HTR-8/SVneo (cell line): ENCODE data around the gene TMEM125.

Experiments
- DNase-seq: peaks from one replicate; pipeline ENCODE4 v3.0.0; 2011; ENCODE audit warnings: low spot score, mixed read lengths; ENCODE audit not compliant: insufficient read length
- FAIRE-seq: peaks from 2 replicates; lab custom pipeline; 2011; peaks lifted over from hg19 to GRCh38; lab: Jason Lieb, UNC

The TMEM125 gene

DNA sequence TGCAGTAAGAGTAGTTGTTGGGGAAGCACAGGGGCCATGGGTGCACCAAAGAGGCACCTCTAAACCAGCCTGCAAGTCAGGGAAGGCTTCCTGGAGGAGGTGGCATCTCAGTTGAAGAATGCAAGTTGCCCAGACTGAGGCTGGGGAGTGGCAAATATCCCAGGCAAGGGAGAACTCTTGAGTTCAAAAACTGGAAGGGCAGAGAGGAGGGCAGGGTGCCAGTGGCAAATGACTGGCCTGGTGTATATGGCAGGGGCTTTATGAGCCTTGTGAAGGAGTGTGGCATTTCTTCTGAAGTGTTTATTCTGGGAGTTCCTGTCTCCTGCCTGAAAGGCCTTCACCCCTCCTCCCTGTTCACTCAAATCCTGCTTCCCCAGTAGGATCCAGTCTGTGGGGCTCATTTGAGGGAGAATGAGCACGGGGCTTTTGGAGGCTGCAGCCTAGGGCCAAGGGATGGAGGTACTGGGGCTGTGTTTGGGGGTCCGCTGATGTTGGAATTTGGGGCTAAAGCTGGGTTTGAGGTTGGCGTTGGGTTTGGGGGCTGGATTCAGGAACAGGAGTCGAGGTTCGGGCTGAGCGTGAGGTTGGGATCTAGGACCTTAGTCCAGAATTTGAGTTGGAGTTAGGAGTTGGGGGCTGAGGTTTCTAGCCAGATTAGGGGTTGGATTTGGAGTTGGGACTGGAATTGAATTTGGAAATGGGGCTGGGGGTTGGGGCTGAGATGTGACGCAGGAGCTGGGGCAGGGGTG, at the start of gene TMEM125:
TSS of gene TMEM125 (plus strand) at position 357 of the 749 bp plus-strand sequence. CDS start 2,740 bp downstream, outside the sequence.
- DNase-seq, result no peak
- FAIRE-seq, result no peak

DNA sequence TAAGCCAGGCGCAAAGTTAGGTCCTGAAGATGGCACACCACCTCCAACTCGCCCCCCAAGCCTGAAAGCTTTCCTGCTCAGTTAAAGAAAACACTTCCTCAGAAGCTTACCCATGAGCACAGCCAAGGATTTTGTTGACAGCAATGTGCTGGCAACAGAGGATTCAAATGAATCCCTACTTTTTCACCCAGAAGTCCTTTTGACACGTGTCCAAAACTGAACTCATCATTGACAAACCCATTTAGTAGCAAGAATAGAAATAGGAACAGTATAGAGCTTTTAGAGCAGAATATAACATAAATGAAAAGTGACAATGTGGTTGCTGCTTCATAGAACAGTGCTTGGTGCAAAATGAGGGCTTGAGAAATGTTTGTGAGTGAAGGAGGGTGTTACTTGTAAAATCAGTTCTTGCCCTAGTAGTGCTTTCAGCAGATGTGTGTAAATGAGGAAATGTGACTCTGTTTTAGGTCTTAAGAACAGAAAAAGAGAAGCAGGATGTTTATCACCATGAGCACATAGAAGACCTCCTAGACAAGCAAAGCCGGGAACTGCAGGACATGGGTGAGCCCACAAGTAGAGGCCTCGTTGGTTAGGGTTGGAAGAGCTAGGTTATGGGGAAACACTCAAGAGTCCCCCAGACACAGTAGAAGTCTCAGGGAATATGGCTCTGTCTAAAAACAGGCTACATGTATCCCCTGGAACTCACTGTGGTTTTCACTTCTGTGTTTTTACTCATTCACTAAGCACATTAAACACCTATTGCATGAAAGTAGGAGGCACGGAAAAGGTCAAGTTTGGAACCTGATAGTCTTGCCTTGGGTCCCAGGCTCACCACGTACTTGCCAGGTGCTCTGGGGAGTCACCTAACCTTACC, 48.6 kb upstream of the TMEM125 start:
- DNase-seq (no peak), FAIRE-seq (no peak)

DNA sequence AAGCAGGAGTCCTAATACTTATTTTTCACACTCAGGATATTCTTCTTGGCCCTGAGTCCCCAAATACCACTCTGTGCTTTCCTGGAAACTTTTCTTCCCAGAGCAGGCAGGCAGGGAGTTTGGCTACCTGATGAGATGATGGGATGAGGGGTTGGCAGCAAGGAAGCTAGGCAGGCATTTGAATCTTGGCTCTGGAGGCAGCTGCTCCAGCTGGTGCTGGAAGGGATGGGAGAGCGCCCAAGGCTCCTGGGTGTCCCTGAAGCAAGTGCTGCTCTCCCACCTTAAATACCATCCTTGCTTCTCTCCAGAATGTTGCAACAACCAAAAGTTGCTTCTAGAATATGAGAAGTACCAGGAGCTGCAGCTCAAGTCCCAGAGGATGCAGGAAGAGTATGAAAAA, 48.0 kb upstream of the TMEM125 start:
- DNase-seq, result no peak
- FAIRE-seq, result no peak

DNA sequence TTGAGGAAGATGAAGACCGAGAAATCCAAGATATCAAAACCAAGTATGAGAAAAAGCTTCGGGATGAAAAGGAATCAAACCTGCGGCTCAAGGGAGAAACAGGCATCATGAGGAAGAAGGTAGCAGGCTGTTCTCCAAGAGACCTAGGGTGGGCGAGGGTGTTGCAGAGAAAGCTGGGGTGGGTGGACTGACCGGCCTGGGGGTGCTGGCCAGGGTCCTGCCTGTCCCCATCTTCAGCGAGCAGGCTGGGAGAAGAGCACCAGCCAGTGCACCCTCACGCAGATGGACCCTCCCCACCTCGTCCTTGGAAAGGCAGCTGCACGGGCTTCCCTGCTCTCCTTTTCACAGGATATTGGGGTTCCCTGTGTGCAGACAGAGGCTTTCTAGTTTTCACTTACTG, 46.9 kb upstream of the TMEM125 start:
- DNase-seq (no peak), FAIRE-seq (no peak)

DNA sequence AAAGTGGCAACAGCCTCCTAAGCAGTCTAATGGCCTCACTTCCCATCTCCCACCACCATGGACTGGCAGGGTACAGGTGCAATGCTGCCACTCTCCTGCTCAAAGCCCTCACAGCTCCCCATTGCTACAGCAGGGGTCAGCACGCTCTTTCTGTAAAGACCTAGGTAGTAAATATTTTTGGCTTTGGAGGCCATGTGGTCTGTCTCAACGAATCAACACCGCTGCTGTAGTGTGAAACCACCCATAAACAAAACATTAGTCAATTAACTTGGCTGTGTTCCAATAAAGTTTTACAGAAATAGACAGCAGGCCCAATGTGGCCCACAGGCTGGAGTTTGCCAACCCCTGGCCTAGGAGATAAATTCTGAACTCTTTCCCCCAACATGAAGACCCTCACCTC, 44.6 kb upstream of the TMEM125 start:
- DNase-seq (no peak), FAIRE-seq (no peak)

DNA sequence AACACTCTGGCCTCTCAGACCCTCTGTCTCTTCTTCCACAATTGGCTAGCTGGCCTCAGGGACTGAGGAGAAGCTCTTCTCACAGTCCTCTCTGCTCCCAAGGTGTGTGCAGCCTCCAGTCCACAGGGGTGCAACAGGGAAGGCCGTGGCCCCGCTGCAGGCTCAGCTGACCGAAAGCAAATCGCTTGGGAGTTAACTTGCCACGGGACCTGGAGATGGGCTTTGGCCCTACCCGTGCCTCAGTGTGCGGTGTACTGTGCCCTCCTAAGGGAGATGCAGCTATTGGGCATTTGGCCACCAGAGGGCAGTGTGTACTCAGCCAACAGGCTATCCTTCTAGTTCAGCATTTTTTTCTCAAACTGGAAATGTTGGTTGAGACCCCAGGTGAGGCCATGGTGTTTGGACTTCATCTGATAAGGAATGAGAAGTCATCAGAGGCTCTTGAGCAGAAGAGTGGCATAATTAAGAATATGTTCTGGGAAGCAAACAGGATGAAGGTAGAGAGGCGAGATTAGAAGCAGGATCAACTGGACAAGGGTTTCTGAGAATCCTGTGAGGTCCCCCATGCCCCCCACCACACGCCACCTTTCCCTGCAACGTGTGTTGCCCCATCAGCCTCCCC, 42.5 kb upstream of the TMEM125 start:
- DNase-seq, result peak; percentile 72
- FAIRE-seq, result peak; percentile 95

DNA sequence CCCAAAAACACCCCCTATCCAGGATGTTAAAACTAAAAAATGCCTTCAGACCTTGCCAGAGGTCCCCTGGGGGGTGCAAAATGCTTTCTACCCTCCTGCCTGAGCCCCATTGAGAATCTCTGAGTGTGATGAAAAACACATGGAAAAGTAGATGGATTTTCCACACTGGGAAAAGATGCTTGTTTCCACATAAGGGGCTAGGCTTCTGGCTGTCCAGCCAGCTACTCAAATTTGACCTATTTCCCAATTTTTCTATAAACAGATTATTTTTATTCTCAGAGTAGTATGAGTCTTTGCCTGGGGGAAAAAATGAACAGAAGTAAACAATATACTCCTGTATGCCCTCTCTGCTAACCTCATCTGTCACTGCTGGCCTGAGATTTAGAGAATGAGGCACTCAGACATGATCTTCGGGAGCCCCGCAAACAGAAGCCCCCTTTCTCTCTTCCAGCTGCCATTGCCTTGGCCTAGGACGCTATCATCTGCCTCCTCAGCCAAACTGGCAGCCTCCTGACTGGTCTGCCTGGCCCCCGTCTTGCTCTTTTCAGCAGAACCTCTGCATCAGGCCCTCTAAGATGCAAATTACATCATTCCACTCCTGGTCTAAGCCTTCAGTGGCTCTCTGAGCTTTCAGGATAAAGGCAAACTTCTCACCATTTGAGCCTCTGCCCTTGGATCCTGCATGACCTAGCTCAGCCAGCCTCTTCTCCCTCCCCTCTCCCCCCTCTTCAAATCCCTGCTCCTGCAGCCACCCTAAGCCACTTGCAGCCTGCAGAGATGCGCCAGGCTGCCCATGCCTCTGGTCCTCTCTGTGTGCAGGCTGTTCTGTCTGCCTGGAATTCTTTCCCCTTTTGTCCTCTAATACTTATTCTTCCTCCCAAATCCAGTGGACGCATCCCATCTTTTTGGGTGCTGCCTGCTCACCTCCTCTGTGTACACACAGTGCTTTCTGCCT, 39.7 kb upstream of the TMEM125 start:
- FAIRE-seq, result no peak
- DNase-seq, result no peak

DNA sequence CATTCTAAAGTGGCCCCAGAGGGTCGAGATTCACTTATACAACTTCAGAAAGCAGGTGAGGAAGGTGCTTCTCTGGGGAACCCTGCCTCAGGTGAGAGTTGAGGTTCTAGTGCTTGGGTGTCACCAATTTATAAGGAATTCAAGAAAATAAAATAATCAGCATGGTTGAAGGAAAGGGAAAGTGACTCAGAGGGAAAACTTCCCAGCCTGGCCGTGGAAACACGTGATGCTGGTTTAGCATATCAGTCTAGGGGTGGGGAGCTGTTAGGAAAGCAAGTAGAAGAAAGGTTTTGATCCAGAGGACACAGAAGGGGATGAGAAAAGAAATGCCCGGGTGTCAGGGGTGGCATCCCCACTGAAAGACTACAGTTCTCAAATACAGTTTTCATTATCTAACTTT, 37.7 kb upstream of the TMEM125 start:
- FAIRE-seq, result no peak
- peak; percentile 35 for DNase-seq

DNA sequence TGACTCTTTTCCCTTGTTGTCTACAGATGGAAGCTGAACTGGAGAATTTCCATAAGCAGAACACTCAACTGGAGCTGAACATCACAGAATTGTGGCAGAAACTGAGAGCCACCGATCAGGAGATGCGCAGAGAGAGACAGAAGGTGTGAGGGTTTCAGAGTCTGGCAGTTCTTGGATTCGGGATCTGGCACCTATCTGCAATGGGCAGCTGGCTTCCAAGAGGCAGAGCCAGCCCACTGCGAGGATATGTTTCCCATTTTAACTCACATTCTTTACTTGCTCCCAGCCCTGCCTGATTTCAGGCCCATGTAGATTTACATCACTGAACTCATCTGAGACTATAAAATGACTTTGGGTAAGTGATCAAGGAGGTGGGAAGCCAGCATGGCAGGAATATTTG, 37.3 kb upstream of the TMEM125 start:
- no peak for DNase-seq
- no peak for FAIRE-seq

DNA sequence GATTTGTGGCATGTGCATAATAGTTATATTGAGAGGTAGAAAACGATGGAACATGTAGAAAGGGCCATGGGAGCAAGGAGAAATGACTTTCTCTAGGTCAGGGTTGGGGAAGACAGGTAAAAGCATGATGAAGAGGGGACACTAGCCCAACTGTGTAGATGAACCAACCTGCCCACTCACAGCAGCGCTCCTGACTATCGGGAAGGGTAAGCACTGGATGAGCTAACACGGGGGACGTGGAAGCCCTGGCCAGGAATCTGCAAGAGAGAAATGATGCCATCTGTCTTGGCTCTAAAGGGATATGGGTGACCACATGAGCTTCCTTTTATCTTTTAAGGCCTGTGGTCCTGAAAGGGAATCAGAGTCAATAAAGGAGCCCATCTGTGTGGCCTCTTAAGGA, 36.2 kb upstream of the TMEM125 start:
- DNase-seq, result no peak
- no peak for FAIRE-seq

DNA sequence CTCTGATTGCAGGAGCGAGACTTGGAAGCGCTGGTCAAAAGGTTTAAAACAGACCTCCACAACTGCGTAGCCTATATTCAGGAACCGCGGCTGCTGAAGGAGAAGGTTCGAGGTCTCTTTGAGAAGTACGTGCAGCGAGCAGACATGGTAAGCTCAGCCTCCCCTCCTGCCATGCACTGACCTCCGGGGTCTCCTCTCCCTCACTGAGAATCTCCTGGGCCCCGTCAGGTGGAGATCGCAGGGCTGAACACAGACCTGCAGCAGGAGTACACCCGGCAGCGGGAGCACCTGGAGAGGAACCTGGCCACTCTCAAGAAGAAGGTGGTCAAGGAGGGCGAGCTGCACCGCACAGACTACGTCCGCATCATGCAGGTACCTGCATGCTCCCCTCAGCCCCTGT, 35.5 kb upstream of the TMEM125 start:
- DNase-seq, result no peak
- no peak for FAIRE-seq

DNA sequence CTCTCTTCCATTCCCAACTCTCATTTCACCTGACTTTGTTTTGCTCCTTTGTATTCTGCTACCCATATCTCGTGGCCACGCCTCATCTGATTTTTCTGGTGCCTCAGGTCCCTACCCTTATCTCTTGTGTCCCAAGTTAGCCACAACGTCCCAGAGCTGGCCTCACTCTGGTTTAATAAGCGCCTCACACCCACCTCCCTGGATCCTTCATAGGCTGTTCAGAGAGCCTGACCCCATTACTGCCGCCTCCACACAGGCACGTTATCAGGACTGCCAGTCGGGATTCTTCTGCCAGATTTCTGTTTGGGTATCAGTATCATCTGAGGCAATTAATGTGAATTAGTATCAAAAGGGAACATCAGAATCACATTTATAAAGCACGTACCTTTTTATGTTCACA, 34.7 kb upstream of the TMEM125 start:
- FAIRE-seq, result no peak
- no peak for DNase-seq

DNA sequence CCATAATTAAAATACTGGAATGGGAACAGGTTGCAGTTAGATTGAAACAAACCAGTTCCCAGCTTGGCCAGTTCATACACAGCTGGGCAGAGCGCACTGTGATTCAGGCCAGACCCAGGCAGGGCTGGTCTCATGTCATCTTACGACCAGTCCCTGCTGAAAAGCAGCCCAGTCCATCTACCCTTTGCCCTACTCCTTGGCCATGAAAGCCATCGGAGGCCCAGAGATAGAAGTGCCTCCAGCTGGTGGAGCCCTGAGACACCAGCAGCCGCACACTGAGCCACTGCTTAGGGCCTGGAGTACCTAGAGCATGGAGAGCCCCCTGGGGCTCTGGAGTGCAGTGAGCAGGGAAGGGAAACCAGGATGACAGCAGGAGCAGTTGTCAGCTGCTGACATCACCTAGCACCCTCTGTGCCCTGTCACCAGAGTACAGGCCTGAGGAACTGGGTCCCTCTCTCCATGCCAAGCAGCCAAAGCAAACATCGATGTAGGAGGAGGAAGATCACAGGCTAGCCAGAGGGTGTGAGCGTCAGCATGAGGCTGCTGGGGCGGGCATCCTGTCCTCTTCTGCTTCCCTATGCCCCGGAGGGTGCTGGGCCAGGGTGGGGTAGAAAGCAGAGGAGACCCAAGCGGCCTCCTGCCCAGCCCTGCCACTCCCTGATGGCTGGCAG, 34.2 kb upstream of the TMEM125 start:
- FAIRE-seq, result no peak
- no peak for DNase-seq

DNA sequence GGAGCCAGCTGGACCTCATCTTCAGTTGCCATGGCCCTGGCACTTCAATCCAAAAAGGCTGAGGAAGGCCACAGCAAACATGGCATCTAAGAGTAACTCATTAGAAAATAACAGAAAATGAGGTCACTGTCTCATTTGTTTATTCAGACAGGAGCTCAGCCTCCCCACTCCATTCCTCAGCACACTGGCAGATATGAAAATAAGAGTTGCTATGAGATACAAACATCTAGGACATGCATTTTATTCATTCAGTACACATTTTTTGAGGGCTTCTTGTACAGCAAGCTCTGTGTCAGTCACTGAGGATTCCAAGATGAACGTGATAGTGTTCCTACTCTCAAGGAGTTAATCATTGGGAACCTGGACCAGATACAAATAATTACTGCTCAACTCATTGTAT, 32.7 kb upstream of the TMEM125 start:
- FAIRE-seq (no peak), DNase-seq (no peak)

DNA sequence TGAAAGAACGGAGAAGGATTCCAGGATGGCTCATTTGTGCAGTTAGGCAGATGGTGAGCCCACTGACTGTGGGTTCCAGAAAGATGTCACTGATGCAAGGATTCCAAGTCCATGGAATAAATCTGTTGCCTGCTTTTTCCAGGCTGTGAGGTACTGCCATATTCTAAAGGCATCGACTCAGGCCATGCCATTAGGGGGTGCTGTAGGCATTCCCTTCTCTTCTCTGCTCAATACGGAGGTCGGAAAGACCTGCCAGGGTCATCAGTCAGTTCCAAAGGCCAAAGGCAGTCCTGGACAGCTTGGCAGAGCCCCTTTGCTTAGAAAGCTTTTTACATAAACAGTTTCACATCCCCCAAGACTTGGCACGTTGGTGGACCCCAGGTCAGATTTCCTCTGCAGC, 31.7 kb upstream of the TMEM125 start:
- FAIRE-seq (no peak), DNase-seq (peak; percentile 72)

DNA sequence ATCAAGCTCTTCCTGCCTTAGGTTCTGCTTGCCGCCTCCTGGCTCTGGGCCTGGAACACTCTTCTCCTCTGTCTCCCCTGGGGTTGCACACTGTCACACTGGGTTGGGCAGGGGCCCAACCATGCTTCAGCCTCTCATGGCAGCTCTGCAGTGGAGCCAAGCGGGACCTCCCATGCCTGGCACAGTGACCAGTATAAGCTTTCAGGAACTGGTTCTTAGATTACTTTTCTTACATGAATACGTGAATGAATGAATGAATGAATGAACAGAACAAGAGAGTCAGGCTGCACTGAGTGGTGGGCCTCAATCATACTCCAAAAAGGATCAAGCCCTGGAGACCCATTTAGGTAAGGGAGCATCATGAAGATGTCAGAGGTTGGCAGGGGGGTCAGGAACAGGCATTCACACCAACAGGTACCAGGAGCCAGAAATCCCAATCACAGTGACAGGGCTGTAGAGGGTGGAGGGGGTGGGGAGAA, 30.8 kb upstream of the TMEM125 start:
- DNase-seq (no peak), FAIRE-seq (no peak)

DNA sequence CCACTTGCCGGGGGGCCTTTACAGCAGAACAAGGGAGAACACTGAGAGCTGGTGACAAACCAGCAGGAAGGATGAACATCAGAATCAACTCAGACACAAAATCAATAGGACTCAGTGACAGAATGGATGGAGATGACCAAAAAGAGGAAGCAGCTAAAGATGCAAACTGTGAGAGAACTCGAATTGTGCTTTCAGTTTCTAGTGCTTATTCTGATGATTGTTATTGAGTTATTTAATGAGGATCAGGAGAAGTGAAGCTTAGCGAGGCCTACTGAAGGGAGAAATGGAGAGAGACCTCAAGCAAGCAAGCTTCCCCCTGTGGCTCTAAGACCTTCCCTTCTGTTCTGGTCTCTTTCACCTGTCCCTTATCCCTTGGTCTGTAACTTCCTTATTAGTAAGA, 30.3 kb upstream of the TMEM125 start:
- FAIRE-seq (no peak), DNase-seq (no peak)

DNA sequence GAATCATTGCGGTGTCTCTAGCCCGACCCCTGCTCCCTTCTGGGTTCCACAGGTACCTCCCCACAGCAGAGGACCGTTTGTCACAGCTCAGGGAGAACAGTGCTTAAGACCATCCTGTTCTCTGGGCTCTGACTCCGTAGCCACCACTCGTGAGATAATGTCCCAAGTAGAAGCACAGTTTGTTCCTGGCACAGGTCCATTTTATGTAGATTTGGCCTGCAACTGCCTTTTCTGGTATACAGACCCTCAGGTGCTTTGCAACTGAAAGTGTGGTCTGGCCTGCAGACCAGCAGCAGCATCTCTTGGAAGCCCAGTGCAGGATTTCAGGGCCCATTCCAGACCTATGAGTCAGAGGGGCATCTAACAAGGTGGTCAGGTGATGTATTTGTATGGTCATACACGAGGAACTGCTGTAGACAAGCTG, 28.4 kb upstream of the TMEM125 start:
- DNase-seq (peak; percentile 20), FAIRE-seq (no peak)

DNA sequence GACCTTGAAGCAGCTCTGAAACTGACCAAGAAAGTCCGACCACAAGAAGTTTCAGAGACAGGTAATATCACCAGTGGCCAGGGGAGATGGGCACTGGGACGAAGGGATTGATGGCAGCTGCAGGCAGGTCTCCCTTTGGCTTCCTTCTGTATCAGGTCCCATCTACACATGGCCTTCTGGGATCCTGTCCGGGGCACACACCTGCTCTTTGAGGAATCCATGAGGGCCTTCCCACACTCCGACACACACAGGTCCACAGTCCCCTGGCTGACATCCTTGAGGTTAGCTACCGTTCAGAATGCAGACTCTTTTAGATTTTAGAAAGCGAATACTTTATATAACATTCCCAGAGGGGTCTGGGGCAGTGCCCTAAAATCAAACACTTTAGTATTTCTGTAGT, 26.5 kb upstream of the TMEM125 start:
- FAIRE-seq (no peak), DNase-seq (no peak)
